OCI-LY7 (cell line): ENCODE results near the gene DIAPH2.

Experiments used
- CTCF ChIP-seq: fragments of 200-600 bp; sonication (generic); conservative IDR thresholded peaks from 2 replicates; pipeline ENCODE4 v1.5.1; 2014; ENCODE audit warnings: mild to moderate bottlenecking, antibody characterized with exemption, low read length, moderate library complexity, mixed read lengths
- EZH2phosphoT487 ChIP-seq: fragments of 200-600 bp; sonication (generic); IDR thresholded peaks from 2 replicates; pipeline ENCODE4 v1.6.1; 2018; ENCODE audit warnings: low read depth, borderline replicate concordance, mild to moderate bottlenecking, mixed run types, antibody characterized with exemption, low read length, moderate library complexity, mixed read lengths

- TF ChIP-seq CTCF (no peak), EZH2phosphoT487 (no peak)
These were observed 716.5 kb downstream of the DIAPH2 start for GRCh38 chrX:97401154-97401553.
